Stimulated activated naive CD8-positive, alpha-beta T cell treated with anti-CD3 and anti-CD28 coated beads, Interleukin-15, Interleukin-2, amounts not matched to agents 100 ng/mL and 50 ng/mL, for 24 hours (primary cell): ENCODE results near the gene TTLL8.

ENCODE experiments used
- H3K27ac Mint-ChIP-seq: one replicate; pipeline ENCODE4 v1.8.0; 2021; ENCODE audit warnings: mild to moderate bottlenecking, mixed read lengths
- H3K27me3 Mint-ChIP-seq: one replicate; pipeline ENCODE4 v1.8.0; 2021; ENCODE audit warnings: mixed read lengths
- H3K36me3 Mint-ChIP-seq: one replicate; pipeline ENCODE4 v1.8.0; 2021; ENCODE audit warnings: low read depth, mixed read lengths
- H3K4me1 Mint-ChIP-seq: one replicate; pipeline ENCODE4 v1.8.0; 2021; ENCODE audit warnings: low read depth, mixed read lengths
- H3K4me3 Mint-ChIP-seq: one replicate; pipeline ENCODE4 v1.8.0; 2021; ENCODE audit warnings: mild to moderate bottlenecking, mixed read lengths
- H3K9me3 Mint-ChIP-seq: one replicate; pipeline ENCODE4 v1.8.0; 2021; ENCODE audit warnings: mixed read lengths

Gene TTLL8

DNA sequence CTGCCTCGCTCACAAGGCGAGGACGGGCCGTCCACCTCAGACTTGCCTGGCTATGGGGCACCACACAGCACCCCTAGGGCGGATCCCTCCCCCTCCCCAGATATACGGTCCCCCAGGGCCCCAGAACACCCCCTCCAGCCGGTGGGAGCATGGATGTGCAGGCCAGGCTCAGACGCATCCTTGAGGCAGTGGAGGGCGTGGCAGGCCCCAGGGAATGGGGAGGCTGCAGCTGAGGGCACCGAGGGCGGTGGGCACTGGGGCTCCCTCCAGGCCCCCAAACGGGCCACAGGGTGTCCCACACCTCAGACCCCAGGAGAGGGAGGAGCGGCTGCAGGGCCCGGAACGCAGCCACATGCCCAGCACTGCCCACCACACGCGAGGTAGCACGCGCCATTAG lies 12.1 kb downstream of the TTLL8 start:
- H3K27me3 Mint-ChIP-seq = peaks cover 20% of the 10 kb centered on the region
- H3K27ac Mint-ChIP-seq = no peak overlapping the region
- H3K36me3 Mint-ChIP-seq = no peaks in the 10 kb centered on the region
- H3K4me3 Mint-ChIP-seq = no peak overlapping the region
- peaks cover 8% of the 10 kb centered on the region for H3K4me1 Mint-ChIP-seq
- H3K9me3 Mint-ChIP-seq = no peaks in the 10 kb centered on the region

DNA sequence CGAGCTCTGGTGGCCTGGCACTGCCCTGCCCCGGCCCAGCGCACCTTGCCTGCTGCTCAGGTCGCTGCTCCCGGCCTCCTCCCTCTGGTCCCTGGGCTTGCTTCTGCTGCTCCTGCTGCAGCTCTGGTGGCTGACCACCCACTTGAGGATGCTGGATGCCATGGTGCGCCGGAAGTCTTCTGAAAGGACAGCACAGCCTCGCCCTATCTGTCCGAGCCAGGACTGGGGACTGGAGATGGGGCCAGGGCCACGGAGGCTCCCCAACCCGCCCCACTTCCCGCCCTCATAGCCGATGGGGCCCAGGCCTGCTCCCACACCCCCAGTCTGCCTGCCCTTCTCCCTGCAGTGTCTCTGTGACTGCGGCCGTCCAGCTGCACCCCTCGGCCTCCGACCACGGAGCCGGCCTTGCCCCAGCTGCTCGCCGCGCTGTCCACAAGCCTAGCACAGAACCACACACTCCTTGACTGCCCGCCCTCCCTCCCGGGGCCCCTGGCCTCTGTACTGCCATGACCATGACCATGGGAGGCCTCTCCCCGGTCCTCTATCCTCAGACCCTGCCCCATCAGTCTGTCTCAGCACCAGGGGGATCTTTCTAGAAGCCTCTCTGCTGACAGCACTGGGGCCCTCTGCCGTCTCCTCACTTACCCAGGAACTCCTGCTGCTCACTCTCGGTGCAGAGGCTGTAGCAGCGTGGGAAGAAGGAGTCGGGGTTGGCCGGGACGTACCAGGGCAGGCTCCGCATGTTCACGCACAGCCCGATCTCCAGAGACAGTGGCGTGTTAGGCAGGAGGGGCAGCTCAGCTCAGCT lies 12.7 kb downstream of the TTLL8 start:
- Mint-ChIP-seq H3K27me3 (peaks cover 17% of the 10 kb centered on the region), H3K36me3 (no peaks in the 10 kb centered on the region), H3K4me3 (no peak overlapping the region), H3K27ac (no peak overlapping the region), H3K4me1 (peaks cover 8% of the 10 kb centered on the region), H3K9me3 (no peaks in the 10 kb centered on the region)

DNA sequence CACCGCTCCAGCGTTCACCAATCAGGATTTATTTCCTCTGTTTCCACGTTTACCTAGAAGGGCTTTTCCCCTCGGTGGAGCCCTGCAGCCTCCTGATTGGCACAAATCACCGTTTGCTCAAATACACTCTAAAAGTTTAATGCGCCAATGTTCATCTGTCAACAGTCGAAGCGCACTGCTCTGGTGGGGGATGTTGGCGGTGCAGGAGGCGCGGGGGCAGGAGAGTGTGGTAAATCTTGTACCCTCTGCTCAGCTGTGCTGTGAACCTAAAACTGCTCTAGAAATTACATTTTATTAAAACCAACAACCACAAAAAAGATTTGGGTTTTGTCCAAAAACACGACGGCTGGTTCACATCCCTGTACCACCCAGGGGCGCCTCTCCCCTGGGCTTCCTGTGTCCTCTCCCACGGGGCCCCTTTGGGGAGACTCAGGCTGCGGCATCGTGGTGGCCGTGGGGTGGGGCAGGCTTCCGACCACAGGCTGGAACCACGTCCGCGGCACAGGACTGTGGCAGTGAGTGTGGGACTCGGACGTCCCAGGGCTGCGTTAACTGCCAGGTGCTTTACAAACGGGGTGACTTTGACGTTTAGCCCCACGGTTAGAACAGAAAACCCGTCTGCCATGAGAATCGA lies 13.5 kb downstream of the TTLL8 start:
- peaks cover under 1% of the 10 kb centered on the region for H3K9me3 Mint-ChIP-seq

DNA sequence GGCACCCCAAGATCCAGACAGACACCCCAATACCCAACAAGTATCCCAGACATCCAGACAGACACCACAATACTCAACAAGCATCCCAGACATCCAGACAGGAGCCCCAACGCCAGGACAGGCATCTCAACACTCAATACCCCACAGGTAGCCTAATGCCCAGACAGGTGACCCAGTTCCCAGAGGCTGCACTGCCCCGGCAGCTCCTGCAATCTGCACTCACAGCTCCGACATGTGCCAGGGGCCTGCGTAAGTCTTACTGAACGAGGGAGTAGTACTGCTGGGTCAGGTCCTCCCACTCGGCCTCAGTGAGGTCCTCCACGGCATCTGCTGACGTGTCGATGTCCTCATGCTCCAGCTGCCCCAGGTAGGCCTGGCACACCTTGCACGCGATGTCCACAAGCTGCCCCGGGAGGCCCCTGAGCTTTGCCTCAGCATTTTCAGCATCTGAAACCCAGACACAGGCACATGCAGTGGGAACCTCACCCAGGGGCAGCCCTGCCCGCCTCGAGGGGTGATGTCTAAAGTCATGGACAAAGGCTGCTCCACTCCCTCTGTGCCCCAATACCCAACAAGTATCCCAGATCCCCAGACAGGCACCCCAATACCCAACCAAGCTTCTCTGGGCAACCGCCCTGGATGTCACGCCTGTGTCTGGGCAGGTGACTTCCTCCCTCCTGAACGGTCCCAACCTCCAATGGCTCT lies 16.6 kb downstream of the TTLL8 start:
- Mint-ChIP-seq H3K4me1 (peaks cover 8% of the 10 kb centered on the region), H3K9me3 (peaks cover 9% of the 10 kb centered on the region), H3K4me3 (no peak overlapping the region), H3K36me3 (no peaks in the 10 kb centered on the region), H3K27ac (no peak overlapping the region), H3K27me3 (peaks cover 17% of the 10 kb centered on the region)

More for the DNA sequence above, 13.5 kb downstream of the TTLL8 start:
- H3K36me3 Mint-ChIP-seq = no peaks in the 10 kb centered on the region
- H3K27me3 Mint-ChIP-seq = peaks cover 17% of the 10 kb centered on the region
- no peak overlapping the region for H3K4me3 Mint-ChIP-seq
- no peak overlapping the region for H3K27ac Mint-ChIP-seq
- peaks cover 8% of the 10 kb centered on the region for H3K4me1 Mint-ChIP-seq

DNA sequence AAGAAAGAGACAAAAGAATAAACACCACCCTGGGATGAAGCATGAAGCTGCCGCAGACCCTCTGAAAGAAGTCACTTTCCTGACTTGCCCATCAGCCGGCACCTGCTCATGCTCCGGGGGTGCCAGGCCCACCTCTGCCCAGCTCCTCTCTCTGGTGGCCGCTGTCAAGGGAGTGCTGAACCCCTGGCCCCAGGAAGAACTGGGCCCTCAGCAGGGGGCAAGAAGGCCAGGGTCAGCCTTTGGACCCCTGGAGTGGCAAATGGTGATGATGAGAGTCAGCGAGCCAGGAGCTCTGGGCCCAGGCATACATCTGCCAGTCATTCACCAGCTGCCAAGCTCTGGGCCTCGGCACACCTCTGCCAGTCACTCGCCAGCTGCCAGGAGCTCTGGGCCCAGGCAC lies 17.4 kb downstream of the TTLL8 start:
- Mint-ChIP-seq H3K9me3 (peaks cover 9% of the 10 kb centered on the region), H3K27me3 (peaks cover 17% of the 10 kb centered on the region), H3K4me1 (peaks cover 8% of the 10 kb centered on the region), H3K27ac (no peak overlapping the region), H3K36me3 (no peaks in the 10 kb centered on the region), H3K4me3 (no peak overlapping the region)

DNA sequence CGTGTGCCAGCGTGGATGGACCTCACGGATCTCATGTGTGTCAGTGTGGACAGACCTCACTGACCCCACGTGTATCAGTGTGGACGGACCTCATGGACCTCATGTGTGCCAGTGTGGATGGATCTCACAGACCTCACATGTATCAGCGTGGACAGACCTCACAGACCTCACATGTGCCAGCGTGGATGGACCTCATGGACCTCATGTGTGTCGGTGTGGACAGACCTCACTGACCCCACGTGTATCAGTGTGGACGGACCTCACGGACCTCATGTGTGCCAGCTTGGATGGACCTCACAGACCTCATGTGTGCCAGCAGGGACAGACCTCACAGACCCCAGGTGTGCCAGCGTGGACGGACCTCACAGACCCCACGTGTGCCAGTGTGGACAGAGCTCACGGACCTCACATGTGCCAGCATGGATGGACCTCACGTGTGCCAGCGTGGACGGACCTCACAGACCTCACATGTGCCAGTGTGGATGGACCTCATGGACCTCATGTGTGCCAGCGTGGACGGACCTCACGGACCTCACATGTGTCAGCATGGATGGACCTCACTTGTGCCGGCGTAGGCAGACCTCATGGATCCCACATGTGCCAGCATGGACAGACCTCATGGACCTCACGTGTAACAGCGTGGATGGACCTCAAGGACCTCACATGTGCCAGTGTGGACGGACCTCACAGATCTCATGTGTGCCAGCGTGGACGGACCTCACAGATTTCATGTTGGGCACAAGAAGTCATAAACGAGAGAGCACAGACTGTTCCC lies 18.2 kb downstream of the TTLL8 start:
- Mint-ChIP-seq H3K4me1 (peaks cover 9% of the 10 kb centered on the region), H3K27me3 (peaks cover 16% of the 10 kb centered on the region), H3K36me3 (no peaks in the 10 kb centered on the region), H3K27ac (no peak overlapping the region), H3K9me3 (peaks cover 9% of the 10 kb centered on the region), H3K4me3 (no peak overlapping the region)

DNA sequence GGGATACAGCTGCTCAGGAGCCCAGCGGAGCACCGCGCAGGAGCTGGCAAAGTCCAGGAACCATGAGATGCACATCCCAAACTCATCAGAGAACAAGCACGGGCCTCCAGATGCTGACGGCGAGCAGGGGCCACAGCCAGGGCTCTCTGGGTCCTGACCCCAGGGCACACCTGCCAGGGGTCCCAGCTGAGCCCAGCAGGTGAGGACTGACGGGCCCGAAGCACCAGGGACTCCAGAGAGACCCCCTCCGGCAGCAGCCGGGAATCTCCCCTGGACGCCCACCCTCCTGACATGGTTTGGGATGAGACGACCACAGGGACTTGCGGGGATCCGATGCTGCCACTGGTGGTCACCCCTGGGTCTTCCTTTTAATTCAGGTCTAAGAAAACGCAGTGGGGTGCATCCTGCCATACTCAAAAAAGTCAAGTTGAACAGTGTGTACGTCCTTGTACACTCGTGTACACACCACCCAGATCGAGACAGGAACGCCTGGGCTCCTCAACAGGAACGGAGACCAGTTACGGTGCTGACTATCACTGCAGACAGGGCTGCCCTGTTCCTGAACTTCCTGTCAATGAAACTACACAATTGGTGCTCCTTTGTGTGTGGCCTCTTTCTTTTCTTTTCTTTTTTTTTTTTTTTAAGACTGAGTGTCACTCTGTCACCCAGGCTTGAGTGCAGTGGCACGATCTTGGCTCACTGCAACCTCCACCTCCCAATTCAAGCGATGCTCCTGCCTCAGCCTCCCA lies 21.9 kb downstream of the TTLL8 start:
- no peaks in the 10 kb centered on the region for H3K27me3 Mint-ChIP-seq
- H3K27ac Mint-ChIP-seq = no peak overlapping the region
- no peaks in the 10 kb centered on the region for H3K36me3 Mint-ChIP-seq
- peaks cover 9% of the 10 kb centered on the region for H3K9me3 Mint-ChIP-seq
- H3K4me3 Mint-ChIP-seq = no peak overlapping the region
- peaks cover 10% of the 10 kb centered on the region for H3K4me1 Mint-ChIP-seq

DNA sequence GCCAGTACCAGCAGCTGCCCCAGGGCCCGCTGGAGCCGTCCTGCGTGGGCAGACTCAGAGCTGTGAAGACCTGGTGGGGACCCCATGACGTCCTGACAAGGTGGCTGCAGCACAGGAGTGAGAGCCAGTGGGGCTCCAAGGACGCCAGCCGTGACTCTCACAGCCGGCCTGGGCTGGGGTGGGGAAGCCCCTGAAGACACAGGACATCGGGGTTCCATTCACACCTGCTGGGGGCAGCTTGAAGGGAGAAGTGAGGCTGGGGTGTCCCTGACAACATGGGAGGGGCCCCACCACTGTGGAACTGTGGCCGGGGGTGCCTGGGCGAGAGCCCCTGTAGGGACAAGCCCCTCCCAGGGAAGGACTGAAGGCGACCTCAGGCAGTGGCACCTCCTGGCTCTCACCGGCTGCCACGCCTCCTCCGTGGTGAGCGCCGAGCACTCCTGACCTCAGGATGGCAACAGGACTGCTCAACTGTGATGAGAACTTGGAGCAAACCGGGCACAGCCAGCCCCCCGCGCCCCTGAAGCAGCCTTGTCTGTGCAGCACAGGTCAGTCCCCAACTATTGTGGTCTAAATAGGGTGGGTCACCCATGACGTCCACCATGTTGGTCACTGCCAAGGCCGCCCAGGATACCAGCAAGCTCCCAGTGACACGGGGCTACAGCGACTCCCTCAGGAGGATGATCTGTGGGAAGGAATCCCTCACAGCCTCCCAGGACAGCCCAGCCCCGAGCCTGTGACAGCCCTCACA lies 22.8 kb downstream of the TTLL8 start:
- Mint-ChIP-seq H3K27ac (no peak overlapping the region), H3K9me3 (peaks cover 9% of the 10 kb centered on the region), H3K4me1 (peaks cover 10% of the 10 kb centered on the region), H3K4me3 (no peak overlapping the region), H3K27me3 (no peaks in the 10 kb centered on the region), H3K36me3 (no peaks in the 10 kb centered on the region)

DNA sequence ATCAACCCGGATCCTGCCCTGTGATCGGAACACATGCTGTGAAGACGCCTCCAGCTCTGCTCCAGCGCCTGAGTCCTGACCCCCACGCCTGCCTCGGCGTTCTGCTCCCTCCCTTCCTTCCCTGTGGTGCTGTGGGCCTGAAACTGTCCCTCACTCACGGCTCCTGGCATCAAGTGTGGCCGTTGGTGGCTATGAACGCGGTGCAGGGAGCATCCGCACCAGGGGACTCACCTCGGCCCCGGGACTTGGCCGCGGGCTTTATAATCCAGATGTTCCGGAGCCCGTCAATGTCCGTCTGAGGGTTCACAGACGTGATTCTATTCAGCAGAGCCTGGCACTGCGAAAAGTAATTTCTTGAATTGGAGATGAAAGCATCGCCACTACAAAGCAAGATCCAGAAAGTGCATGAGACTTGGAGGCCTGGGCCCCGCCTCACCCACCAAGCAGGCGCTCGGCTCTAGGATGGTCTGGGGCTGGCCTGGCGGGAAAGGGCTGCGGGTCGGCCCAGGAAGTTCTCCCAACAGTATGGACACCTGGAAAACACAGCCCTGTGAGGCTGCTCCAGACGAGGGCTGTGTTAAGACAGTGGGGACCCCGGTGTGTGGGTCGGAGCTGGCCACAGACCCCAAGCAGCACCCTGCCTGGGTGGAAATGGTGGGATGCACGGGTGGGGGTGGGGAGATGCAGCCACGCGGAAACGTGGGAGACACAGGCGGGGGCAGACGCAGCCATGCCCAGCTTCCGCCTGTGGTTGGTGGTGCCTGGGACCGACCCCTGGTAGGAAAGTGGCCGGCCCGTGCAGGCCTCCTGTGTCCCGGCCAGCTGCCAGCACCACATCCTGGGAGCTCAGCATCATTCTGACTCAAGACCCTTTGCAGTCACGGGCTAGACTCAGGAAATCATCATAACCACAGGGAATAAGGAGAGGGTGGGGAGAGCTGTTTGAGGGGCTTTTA lies 23.7 kb downstream of the TTLL8 start:
- no peaks in the 10 kb centered on the region for H3K27me3 Mint-ChIP-seq
- H3K4me3 Mint-ChIP-seq = no peak overlapping the region
- H3K9me3 Mint-ChIP-seq = peaks cover 7% of the 10 kb centered on the region

DNA sequence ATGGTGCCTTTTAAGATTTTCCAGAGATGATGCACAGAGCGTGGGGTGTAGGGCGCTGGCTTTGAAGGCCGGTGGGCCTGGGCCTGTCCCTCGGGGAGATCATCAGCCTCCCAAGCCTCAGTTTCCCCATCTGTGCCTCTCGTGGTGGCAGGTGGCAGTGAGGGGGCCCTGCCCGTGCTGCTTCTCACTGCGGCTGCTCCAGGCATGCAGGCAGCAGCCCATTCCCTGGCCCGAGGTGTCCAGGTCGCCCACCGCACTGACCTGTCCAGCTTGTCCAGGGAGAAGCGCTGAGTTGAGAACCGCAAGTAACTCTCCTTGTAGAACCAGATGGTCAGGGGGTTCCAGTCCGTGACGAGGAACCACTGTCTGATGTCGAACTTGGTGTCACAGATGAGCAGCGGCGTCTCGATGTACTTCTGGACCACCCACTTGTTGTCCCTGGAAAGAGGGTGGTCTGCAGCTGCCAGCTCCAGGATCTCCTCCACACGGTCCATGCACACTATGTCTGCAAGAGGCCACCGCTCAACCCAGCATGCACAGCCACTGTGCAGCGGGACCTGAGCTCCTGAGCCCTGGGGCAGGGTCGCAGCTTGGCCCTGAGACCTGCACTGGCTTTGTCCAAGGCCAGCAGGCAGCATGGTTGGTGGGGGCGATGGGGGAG lies 25.0 kb downstream of the TTLL8 start:
- no peaks in the 10 kb centered on the region for H3K27me3 Mint-ChIP-seq
- peaks cover 20% of the 10 kb centered on the region for H3K4me1 Mint-ChIP-seq
- H3K27ac Mint-ChIP-seq = no peak overlapping the region
- H3K36me3 Mint-ChIP-seq = no peaks in the 10 kb centered on the region
- no peak overlapping the region for H3K4me3 Mint-ChIP-seq
- peaks cover under 1% of the 10 kb centered on the region for H3K9me3 Mint-ChIP-seq

More for the DNA sequence above, 23.7 kb downstream of the TTLL8 start:
- H3K36me3 Mint-ChIP-seq = no peaks in the 10 kb centered on the region
- H3K27ac Mint-ChIP-seq = no peak overlapping the region
- H3K4me1 Mint-ChIP-seq = peaks cover 16% of the 10 kb centered on the region

DNA sequence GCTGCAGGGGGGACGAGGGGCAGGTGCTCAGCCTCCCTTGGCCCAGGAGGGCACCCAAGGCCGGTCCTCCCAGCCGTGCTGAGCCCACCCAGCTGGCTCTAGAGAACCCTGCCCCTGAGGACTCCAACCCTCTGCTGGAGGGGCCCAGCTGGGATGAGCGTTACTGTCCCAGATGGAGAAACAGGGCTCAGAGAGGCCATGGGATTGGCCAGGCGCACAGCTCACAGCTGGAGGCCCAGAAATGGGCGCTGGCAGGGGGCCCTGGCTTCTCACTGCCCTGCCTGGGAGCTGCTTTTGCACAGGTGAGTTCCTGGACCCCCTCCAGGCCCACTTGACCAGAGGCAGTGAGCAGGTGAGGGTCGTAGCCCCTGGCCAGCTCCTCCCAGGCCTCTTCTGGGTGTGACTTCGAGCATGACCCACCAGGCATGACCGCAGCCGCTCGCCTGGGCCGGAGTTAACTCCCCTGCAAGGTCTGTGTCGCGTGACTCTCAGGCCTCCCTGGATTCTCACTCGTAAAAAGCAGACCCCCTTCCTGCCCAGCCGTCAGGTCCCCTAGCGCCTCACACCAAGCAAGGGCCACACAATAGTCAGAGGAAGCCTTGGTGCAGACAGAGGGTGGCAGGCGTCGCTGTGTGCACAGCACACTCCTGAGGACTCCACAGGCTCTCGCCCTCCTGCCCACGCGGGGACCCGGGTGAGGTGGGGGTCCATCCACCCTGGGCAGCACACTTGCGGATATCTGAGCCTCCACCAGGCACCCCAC lies 25.8 kb downstream of the TTLL8 start:
- peaks cover 28% of the 10 kb centered on the region for H3K4me1 Mint-ChIP-seq
- H3K4me3 Mint-ChIP-seq = no peak overlapping the region
- no peak overlapping the region for H3K27ac Mint-ChIP-seq
- no peaks in the 10 kb centered on the region for H3K9me3 Mint-ChIP-seq
- H3K27me3 Mint-ChIP-seq = no peaks in the 10 kb centered on the region
- peaks cover 3% of the 10 kb centered on the region for H3K36me3 Mint-ChIP-seq
